HG03139 (cell line): ENCODE measurements around the gene LMAN2L.
"Not testable (repeated sequence)": the region's sequence is repeated elsewhere in the genome, so short reads cannot be mapped to it uniquely, and the experiment has no call there.

Experiments used
- ATAC-seq: cut with Tn5 transposase; IDR thresholded peaks from one replicate; pipeline ENCODE4 v1.9.1; 2021; ENCODE audit not compliant: unreplicated experiment

The LMAN2L gene

GRCh38 chr2:96687711-96688640 is 51.9 kb downstream of the LMAN2L start:
- no peak for ATAC-seq

DNA sequence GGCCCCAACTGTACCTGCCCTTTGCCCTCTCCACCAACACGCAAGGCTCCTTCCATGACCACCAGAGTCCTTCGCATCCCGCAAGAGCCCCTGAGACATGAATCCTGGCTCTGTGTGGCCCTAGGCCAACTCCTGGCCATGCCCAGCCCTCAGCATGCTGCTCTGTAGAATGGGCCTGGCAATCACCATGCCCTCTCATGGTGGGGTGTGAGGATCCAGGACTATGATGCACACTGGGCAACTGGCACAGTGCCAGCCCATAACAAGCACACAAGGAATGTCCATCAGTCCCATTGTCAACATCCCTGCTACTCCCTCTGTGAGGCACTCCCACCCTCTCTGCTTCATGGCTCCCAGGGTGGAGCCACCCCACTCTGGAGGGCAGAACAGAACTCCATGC is 52.6 kb downstream of the LMAN2L start:
- no peak for ATAC-seq

GRCh38 chr2:96685577-96686459 is 54.0 kb downstream of the LMAN2L start:
- ATAC-seq = no peak

DNA sequence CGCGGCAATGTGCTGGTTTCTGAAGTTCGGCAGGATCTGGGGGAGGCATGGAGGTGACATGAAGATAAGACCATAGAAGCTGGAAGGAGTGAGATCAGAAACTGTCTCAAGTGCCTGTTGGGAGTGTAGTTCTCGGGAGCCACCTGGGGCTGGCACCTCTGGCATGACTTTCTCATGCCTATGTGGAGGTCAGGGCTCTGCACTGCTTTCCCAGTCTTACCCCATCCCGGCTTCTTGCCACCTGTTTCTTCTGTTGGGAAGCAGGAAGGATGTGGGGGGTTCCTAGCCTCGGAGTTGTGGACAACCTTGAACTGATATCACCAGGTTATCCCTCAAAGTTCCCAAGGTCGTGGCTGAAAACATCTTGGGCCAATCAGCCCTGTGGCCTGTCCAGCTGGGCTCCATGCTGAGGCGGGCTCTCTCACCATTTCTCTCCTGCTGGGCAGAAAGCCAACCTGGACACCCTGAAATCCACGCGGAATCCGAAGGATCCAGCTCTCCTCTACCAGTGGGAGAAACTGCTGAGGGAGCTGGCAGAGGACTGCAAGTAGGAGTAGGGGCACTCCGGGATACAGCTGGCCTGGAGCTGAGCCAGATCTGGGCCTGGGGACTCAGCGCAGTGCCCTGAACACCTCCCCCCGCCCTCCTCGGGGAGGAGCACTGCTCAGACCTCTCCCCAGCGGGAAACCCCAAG is 54.8 kb downstream of the LMAN2L start:
- ATAC-seq = no peak

DNA sequence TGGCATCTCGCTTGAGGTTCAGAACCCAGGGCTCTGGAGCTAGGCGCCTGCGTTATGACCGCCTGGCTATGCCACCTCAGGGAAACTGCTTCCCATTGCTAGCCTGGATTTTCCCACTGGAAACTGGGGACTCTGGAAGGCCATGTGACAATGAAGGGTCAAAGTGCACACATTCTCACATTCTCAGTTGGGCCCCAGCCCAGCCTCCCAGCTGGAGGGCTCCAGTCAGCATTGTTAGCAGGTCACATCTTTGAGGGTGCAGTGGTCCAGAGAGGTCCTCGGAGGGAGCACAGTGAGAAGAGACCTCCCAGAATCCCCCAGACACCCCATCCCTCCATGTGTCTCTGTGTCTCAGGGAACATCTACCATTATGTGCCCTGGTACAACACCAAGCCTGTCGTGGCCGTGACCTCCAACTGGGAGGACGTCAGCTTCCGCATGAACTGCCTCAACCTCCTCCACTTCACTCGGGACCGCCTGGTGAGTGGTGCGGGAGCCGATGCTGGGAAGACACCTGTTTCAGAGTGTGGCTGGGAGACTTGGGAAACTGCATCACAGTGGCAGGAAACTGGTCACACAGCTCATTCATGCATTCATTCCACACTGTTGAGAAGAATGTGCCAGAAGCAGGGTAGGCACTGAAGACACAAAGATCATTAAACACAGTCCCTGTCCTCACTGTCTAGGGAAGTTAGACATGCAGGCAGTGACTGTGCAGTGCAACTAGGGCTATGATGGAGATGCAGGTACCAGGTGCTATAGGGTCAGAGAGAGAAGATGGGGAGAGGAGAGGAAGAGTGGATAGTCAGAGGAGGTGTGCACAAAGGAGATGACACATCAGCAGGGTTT is 55.7 kb downstream of the LMAN2L start:
- no peak for ATAC-seq

GRCh38 chr2:96683307-96683706 is 56.6 kb downstream of the LMAN2L start:
- ATAC-seq = no peak

- ATAC-seq = no peak
Measured at GRCh38 chr2:96681540-96681939, 58.3 kb downstream of the LMAN2L start.

- ATAC-seq = no peak
Measured at GRCh38 chr2:96680561-96681141, 59.2 kb downstream of the LMAN2L start.

GRCh38 chr2:96679848-96680247 is 60.0 kb downstream of the LMAN2L start:
- ATAC-seq = no peak

DNA sequence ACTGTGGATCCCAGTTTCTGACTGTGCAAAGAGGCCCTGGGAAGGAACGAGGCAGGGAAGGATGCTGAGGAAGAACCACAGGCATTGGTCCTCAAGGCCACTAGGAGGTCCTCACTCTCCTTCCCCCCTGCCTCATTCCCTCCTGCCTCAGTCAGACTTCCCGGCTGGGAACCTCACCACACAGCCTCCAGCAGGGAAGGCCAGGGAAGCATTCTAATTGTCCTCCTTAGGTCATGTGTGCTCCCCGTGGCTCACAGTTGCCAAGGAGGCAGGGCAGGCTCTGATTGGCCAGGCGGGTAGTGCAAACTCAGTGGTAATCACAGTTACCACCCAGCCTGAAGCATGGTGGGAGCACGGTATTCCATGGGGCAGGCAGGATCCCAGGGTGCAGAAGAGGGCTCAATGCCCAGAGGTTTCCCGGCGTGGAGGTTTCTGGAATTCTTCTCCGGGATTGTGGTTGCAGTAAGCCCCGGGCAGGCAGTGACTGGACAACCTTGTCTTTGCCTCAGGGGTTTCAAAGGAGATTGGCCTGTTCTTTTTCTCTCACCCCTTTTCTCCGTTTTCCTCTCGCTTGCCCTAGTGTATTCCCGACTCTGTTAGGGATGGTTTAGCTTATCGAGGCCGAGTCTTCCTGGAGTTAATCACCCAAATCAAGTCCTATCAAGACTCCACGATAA is 70.2 kb downstream of the LMAN2L start:
- ATAC-seq = no peak

DNA sequence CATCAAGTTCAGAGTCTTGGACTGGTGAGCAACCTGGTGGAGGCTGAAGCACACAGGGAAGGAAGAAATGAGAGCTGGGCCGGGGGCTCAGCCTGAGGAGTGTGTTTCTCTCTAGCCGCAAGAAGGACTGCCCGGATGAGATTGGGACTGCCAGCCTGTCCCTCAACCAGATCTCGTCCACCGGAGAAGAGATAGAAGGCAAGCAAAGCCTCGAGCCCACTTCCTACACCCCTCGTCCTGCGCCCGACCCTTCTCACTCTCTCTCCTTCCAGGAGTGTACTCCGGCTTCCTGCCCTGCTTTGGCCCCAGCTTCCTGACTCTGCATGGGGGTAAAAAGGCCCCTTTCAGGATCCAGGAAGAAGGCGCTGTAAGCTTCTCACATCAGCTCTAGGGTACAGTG is 71.1 kb downstream of the LMAN2L start:
- no peak for ATAC-seq

- not testable (repeated sequence) for ATAC-seq
Measured at GRCh38 chr2:96665717-96666116, 74.1 kb downstream of the LMAN2L start.

GRCh38 chr2:96665083-96665569 is 74.7 kb downstream of the LMAN2L start:
- ATAC-seq = no peak

GRCh38 chr2:96664366-96664925 is 75.4 kb downstream of the LMAN2L start:
- no peak for ATAC-seq

- ATAC-seq = no peak
Measured at GRCh38 chr2:96663829-96664228, 76.0 kb downstream of the LMAN2L start.

DNA sequence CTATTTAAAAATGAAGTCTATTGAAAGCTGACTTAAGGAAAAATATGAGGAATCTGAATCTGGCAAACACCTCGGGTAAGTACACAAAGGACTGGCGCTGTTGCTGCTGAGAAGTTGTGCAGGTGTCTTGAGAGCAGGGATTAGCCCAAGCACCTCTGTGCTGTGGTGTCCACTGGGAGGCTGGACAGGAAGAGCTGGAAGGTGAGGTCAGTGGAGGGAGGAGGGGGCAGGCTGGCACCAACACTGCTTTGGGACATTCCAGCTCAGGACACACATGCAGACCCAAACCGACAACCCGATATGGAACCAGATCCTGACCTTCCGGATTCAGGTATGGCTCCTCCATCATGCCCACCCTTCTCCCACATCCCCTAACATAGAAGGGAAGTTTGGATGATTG is 76.7 kb downstream of the LMAN2L start:
- no peak for ATAC-seq

DNA sequence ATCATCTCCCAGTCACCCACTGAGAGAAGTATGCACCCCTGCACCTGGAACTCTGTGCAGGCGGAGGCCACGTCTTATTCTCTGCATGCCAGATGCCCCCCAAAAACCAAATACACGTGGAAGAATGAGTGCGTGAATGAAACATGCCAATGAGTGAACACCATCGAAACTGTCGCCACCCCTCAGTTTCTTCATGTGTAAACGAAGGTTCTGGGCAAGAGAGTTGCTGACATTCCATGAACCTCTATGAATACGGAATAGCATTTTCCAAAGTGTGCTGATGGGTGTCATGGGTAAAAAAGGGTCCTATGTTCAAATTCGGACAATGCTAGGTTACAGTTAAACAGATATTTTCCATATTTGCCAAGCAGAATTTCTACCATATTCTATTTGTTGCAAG is 77.5 kb downstream of the LMAN2L start:
- no peak for ATAC-seq

- ATAC-seq = no peak
Measured at GRCh38 chr2:96661324-96661723, 78.5 kb downstream of the LMAN2L start.

- ATAC-seq = no peak
Measured at GRCh38 chr2:96656540-96656939, 83.3 kb downstream of the LMAN2L start.
